HG02571 (cell line): ENCODE data around the gene PRDM12.

Experiments used
- ATAC-seq: cut with Tn5 transposase; IDR thresholded peaks from one replicate; pipeline ENCODE4 v1.9.1; 2021; ENCODE audit warnings: mild to moderate bottlenecking, moderate library complexity; ENCODE audit not compliant: unreplicated experiment

The PRDM12 gene

DNA sequence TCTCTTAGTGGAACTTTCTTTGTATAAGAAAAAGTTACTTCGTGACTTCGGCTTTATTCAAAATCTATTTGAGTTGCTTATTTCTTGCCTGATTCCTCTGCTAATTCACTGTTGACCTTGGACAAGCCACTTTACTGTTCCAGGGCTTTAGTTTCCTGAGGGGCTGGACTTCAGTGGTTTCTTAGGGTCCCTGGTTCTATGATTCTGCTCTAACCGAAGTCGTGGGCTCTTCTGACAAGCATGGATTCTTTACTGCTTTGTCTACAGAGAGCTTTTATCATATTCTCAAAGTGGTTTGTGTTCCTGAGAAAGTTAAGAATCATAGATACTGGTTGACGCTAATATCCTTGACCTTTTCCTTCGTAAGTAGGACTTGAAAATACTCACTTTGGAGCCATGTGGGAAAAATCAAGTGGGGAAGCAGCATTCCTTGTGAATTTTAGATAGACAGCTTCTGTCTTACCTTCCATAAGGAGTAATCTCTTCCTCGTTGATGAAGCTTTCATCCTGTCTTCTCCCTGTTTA is 50.3 kb downstream of the PRDM12 start:
- ATAC-seq = no peak

DNA sequence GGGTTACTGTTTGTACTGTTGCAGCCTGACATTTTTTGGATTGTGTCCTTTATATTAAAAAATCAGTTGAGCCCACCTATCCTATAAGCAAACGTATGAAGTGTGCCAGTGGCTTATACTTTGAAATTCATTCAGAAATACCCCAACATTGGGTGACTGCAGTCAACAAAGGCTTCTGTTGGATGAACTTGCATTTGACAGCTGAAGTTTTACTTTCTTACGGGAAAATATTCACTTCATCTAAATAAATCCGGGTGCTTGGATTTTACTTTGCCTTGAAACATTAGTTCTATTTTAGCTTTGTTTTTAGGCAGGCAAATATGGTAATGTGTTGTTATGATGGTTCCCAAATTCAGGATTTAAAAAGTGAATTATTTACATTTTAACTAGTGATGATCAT is 50.9 kb downstream of the PRDM12 start:
- ATAC-seq = no peak

DNA sequence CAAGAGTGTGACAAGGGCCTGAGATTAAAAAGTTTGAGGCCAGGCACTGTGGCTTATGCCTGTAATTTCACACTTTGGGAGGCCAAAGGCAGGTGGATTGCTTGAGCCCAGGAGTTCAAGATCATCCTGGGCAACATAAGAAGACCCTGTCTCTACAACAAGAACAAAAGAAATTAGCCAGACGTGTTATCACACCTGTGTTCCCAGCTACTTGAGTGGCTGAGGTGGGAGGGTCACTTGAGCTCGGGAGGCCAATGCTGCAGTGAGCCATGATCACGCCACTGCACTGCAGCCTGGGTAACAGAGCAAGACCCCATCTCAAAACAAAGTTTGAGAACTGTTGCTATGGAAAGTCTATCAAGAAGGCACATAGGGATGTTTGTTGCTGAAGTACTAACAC is 54.2 kb downstream of the PRDM12 start:
- ATAC-seq = no peak

DNA sequence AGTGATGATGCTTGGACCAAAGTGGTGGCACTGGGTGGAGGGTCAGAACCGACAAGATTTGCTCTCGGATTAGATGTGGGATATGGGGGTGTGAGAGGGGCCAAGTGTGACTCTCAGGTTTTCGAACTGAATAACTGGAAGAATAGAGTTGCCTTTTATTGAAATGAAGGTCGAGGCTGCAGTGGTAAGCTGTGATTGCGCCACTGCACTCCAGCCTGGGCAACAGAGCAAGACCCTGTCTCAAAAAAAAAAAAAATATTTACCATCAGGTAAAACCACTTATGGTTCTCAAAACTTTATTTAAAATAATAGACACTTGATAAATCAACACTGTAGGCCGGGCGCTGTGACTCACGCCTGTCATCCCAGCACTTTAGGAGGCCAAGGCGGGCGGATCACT is 56.4 kb downstream of the PRDM12 start:
- ATAC-seq = no peak

DNA sequence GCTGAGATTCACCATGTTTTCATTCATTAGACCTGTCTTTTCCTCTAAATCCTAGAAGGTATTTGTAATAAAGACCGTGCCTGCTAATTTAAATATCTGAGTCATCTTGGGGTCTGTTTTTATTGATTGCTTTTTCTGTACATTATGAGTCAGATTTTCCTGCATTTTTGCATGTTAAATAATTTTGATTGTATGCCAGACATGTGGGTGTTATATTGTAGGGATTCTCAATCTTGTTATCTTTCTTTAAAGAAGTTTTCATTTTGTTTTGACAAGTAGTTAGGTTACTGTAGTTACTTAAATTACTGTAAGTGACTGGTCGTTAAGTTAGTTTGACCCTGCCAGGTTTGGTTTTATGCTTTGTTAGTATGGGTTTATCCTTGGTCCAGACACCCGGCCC is 64.3 kb downstream of the PRDM12 start:
- no peak for ATAC-seq

DNA sequence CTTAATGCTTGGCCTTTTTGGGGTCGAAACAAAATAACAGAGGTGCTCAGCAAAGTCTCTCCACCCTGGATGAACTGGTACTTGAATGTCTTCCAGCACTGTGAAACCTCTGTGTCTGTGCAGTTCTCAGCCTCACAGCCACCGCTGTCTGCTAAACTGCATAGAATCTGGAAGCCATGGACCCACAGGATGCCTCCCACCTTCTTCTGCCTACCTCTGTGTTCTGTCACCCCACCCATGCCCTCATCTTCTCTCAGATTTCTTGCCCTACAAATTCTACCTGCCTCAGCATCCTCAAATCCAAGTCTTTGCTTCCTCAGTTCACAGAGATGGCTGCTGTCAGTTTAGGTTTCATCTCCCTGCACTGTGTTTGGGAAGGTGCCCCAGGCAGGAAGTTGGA is 64.8 kb downstream of the PRDM12 start:
- ATAC-seq = no peak

DNA sequence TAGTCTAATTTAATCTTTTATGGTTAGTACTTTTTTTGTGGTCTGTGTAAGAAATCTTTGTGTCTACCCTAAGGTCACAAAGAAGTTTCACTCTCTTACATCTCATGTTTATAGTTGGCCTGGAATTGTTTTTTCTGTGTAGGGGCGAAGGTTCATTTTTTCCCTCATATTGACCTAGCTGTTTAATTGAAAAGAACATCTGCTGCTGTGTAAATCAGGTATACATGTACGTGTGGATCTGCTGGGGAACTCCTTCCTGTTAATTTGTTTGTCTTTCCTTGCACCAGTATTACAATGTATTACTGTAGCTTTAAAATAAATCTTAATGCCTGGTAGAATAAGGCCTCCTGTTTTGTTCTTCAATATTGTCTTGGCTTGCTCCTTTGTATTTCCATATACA is 67.0 kb downstream of the PRDM12 start:
- ATAC-seq = no peak

DNA sequence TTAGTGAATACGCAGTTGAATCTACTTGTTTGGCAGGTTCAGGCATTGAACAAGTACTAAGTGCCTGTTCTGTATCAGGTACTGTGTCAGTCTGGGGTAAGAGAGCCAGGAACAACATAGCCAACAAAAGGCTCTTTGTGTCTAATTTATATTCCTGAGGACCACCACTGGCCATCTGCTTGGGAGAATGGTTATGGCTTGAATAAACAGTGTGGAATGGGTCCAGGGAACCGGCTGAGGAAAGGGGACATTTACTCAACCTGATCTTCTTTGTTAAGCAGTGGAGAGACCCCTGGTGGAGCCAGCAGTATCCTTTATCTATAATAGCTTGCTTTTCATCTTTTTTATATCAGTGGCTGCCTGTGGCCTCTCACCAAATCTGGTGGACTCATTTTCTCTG is 67.7 kb downstream of the PRDM12 start:
- ATAC-seq = no peak
